NCI-H345 treated with DMSO at 0.1 percent for 48 hours (cell line): Measurements from ENCODE around the gene TMEM132E.

Experiments
- DNase-seq: peaks from one replicate; lab custom pipeline; 2025; ENCODE audit not compliant: unreplicated experiment; lab: John Stamatoyannopoulos, UW

Gene TMEM132E

DNA sequence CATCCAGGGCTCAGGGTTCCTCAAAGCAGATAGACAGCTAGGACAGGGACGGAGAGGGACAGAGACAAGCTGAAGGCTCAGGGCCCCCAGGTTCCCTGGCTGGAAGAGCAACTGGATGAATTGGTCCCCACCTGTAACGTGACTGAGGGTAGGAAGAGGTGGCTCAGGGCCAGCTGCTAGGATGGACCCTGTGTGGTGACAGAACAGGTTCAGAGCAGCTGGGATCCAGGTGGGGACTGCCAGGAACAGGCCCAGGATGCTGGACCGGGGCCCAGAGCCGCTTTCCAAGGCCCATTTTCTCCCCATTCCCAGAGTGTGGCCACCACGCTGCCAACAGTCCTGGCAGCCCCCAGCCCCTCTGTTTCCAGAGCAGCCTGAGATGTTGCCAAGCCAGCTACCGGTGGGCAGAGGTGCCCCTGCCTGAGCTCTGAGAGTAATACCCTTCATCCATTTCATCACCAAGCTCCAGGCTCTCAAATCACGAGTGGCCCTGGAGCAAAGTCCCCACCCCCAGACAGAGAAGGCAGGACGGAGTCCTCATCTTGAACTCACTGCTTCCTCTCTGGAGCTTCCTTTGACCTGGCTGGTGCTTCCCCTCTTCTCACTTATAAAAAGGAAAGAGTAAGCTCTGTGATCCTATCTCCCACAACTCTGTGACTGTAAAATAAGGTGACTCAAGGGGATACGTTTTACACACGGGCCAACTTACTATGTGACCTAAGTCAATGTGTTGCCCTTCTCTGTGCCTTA, 79.6 kb downstream of the TMEM132E start:
- no peak for DNase-seq

DNA sequence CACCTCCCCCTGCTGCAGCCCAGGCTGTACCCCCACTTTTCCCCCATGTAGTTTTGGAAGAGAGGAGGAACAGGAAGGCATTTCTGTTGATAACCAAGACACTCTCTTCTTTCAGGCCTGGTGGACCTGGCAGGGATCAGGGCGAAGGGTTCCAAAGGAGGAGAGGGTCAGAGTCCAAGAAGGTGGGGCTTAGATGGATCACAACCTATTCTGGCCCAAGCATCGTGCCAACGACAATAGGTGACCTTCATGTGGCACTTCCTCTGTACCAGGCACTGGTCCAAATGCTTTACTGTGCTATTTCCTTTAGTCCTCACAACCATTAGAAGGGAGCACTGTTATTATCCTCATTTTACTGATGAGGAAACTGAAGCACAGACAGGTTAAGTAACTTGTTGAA, 84.3 kb downstream of the TMEM132E start:
- DNase-seq, result no peak

DNA sequence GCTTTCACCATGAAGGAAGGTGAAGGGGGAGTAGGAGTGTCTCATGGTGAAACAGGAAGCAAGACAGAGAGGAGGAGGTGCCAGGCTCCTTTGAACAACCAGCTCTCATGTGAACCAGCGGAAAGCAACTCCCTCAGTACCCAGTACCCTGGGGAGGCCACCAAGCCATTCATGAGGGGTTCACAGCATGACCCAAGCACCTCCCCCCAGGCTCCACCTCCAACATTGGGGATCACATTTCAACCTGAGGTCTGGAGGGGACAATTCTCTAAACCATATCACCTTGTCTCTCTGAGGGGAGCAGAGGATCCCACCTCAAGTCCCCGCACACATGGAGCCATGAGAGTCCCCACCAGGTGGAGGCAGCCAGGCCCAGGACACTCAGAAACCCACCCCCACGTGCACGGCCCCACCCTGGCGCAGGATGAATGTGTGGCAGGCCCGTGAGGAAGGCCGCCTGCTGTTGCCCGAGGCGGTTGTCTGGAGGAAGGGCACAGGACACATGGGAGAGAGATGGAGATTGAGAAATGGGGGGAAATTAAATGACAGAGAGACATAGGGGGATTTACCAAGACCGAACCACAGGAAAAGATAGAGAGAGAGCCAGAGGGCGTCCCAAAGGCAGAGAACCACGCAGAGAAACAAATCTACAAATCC, 85.9 kb downstream of the TMEM132E start:
- DNase-seq, result no peak

DNA sequence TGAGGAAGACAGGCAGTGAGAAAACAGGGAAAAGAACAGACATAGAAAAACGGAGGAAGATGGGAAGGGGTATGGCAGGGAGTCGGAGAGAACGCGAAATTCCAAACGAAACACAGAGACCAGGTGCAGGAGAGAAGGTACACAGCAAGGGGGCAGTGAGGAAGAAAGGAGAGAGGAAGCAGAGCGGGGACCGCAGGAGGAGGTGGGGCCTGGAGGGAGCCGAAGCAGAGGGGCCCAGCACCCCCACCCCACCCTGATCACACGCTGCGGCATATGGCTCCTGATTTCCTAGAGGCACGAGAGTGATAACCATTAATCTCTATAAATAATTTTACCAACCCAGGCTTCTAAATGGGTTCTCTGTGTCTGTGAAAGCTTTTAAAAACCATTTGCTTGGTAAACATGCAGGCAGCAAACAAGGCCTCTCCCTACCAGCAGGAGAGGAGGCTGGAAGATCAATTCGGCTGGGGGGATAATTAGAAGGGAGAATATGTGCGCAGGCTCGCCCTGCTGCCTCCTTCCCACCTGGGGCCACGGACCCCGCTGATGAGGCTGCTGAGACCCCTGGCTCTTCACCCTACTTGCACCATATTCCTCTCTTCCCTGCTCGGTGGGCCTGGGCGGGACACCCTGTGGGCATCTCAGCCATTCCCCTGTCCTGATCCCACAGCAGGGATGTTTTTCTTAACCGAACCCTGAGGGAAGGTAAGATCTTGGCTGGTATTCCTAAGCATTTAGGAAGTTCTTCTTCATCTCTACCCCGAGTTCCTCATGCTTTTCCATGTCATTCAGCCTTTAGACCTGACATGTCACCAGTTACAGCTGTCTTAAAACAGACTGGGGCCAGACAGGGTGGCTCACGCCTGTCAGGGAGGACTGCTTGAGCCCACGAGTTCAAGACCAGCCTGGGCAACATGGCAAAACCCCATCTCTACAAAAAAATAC, 86.7 kb downstream of the TMEM132E start:
- DNase-seq, result no peak

DNA sequence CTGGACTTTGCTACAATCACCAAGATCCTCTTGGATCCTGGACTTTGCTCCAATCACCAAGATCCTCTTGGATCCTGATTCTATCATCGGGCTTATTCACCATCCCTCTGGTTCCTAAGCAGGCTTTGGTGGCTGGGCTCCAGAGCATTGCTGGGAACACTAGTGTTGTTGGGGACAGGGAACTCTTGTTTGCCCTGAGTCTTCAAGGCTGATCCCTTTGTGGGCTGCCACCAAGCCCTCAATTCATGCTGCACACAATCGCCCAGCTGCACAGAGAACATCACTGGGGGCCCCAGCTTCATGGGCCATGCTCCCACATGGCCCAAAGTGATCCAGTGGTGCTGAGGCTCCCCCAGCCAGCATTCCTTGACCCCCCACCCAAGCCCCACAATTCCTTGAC, 88.3 kb downstream of the TMEM132E start:
- no peak for DNase-seq

DNA sequence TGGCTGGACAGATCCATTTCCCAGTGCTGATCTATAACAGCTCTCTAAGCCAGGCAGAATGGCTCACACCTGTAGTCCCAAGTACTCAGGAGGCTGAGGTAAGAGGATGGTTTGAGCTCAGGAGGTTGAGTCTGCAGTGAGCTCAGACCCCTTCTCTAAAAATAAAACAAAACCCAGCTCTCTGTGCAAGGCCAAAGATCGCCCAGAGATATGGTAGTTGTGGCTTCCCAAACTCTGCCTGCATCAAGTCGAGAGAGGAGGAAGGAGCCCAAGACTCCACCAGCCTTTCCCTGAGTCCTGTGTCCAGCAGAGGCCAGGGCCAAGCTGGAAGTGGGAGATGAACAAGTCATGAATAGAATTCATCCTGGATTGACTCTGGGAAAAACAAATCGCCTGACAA, 88.8 kb downstream of the TMEM132E start:
- no peak for DNase-seq

DNA sequence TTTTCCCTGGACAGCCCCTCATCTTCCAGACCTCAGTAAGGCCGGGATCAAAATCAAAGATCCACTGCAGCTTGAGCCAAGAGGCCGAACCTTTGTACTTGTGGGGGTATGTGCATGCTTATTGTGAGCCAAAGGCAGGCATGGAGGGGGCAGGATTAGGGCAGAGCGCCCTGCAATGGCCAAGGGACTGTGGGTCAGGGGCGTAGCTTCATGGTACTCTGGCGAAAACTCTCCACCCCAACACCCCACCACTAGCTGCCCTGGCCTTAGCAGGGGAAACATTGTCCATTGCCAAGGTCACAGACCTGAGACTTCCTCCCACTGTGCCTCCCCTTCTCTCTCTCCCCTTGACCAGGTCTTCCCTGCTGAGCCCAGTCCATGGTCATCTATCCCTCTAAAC, 90.1 kb downstream of the TMEM132E start:
- DNase-seq, result no peak

DNA sequence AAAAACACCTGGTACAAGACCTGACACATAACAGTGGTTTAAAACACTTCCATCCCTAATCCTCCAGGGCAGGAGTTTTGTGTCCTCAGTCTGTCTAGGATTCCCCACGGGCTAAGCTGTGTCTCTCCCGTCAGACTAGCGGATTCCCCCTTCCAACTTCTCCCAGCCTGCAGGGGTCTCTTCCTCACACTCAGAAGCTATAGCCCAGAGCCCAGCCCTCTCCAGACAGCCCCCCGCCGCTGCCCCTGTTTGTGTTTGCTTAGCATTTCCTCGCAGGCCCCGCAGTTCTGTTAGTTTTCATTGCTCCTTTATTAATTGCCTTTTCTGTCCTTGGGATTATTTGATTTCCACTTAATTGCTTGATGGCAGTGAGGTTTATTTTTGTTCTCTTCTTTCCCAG, 91.2 kb downstream of the TMEM132E start:
- DNase-seq, result no peak

DNA sequence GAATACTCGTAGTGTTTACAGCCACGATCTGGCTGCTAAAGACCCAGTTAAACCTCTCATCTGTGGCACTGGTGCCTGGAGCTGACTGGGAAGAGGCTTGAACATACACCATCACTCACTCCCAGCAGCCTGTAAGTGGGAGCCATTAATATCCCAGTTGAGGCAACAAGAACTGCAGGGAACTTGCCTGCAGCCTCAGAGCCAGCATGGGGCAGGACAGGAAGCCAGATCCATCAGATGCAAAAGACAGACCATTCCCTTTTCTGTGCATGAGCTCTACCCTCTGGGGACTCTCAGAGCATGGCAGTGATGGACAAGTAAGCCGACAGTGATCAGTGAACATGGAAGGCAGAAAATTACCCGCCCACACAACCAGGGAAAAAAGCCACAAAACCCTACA, 91.8 kb downstream of the TMEM132E start:
- DNase-seq, result no peak

DNA sequence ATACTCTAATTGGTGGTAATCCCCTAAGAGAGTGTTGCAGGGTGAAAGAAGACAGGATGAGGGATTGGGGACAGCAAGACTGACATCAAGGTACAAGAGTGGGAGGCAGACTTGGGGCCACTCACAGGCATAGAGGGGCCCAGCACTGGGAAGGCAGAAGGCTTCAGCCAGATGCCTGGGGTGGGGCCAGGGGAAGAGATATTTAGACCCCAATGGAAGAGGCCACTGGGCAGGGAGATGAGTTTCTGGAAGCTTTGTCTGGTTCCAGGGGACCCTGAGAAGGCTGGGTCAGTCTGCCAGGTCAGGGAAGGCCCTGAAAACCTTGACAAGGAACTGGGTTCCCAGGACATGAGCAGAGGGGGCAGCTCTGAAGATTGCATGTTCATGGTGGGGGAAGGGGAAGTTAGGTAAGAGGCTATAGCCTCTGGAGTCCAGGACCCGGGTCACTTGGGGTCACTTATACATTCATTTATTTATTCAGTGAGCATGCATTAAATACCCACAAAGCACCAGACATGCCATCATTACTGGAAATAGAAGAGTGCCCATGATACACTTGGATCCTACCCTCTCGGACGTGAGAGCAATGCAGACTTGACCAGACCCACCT, 92.9 kb downstream of the TMEM132E start:
- no peak for DNase-seq

DNA sequence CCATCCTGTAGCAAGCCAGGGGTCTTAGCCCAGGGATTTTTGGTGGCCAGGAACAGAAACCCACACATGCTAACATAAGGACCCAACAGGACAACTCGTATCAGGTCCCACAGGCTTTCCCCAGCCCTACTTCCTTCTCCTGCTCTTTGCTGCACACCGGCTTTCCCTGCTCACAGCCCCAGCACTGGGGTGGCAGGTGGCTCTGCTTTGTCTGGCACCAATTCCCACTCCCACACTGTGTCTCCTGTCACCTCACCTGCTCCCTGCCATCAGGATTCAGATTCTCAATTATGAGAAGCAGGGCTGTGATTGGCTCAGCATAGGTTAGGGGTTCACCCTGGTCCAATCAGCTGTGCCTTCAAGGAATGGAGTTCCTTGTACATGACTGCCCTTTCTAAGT, 94.1 kb downstream of the TMEM132E start:
- no peak for DNase-seq

DNA sequence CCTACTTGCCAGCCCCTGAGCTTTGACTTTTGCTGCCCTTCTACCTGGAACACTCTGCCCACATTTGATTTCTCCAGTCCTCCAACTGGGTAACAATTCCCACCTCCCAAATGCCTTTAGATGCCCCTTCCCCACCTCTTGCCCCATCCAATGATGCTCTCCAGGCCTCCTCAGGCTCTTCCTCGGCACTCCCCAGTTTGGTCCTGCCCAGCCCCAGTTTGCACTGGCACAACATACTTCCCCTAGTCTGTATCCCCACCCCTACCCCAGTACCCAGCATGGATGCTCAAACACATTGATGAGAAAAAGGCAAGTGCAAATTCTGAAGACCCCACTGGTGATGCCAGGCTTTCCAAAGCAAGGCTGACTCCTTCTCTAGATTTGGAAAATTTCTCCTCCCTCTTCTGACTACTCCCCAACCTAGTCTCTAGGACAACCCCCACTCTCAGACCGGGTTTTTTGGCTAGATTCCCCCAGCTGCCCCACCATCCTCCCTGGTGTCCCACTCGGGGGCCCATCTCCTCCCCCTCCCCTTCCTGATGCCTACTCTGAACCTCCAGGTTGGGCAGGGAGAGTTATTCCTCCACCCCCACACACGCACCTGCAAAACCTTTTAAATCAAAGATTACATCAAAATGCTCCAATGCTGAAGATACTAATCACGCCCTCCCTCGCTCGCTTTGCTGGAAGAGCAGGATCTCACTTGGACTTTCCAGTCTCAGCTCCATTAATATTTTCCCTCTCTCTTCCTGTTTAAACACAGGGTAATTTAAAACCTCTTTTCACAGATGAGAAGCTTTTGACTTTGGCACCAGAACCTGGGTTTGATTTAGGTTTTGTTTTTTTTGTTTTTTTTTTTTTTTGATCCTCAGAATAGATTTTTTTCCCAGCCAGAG, 94.9 kb downstream of the TMEM132E start:
- DNase-seq, result no peak

DNA sequence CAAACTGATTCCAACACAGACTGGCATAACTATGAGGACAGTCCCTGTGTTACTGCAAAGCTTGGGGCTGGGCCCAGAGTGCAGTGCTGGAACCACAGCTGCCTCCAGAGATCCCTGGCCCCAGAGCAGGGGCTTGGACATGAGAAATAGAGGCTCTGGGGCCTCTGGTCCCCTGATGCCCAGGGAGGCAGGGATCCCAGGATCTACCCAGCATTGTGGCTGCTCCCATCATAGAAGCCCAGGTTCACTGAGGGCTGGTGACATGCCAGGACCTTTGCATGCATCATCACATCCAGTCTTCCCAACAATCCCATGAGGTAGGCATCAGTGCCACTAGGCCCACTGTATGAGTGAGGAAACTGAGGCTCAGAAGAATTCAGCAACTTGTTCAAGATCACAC, 95.8 kb downstream of the TMEM132E start:
- DNase-seq, result no peak

DNA sequence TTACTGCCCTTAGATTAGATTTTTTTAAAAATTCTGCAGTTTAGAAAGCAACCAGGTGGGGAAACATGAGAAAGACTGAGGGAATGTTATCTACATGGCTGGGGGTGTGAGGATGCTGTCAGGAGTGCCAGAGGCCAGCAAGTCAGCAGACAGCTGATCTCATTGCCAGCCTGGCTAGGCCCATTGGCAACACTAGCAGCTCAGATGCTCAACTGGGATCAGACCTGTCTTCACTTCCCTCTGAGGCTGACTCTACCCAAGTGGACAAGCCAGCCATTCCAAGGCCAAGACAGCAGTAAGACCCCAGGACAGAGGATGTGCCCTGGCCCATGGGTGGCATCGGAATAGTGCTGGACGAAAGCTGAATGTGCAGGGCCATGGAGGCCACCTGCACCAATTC, 96.2 kb downstream of the TMEM132E start:
- no peak for DNase-seq

DNA sequence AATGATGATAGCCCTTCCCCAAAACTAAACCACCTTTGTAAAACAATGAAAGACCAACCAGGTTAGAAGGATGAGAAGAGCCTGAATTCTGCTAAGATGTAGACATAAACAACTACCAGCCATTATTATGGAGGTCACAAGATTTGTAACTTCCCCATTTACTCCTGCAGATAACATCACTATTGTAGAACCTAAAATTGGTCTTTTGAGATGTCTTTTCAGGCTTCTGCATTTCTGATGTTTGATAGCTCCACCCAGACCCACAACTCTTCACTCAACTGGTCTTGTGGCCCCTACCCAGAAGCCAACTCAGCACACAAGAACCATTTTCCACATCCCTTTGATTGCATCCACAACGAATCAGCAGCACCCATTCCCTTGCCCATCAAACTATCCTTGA, 100.8 kb downstream of the TMEM132E start:
- DNase-seq, result no peak

DNA sequence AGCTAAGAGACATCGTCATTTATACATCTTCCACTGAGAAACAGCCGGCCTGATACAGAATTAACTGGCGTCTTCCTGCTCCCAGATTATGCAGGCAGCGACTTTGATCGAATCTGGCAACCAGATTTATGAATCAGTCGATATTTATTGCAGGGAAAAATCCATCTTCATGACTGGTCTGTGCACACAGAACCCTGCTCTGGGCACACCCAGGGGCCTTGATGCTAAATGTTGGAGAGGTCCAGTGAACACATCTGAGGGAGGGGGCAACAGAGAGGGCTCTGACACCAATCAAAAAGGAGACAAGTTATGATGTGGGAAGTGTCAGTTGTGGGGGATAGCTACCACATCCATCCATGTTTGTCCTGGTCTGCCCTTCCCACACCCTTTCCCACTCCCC, 102.9 kb downstream of the TMEM132E start:
- no peak for DNase-seq

DNA sequence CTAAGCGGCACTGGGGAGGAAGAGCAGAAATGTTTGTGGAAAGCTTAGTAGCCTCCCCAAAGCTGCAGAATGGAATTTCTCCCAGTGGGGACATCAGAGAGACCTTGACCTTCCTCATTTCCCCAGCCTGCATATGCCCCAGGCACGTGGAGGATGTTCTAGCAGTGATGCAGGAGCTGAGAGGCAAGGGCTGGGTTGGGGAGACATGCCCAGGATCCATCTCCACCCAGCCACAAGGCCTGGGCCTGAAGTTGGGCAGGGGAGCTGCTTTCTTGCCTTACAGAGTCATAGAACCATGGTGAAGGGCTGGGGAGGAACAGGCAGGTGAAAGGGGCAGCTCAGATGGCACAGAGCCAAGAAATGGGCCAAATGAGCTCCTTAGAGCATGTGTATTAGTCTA, 104.0 kb downstream of the TMEM132E start:
- peak; percentile 5 for DNase-seq
